Caco-2 (cell line): Measurements from ENCODE around the gene TP53I13. TPM values are rescaled to one million over a fixed set of nuclear protein-coding genes. Genes with fewer than 3 reads are reported as not detected.

Source experiments
- BruUV-seq: library from RNA; stranded (reverse); fragments of 400-500 nt; replicated peaks from 2 replicates; lab custom pipeline; 2021; lab: Mats Ljungman, UMichigan
- CTCF ChIA-PET: fragments of 300-600 bp; sonication (Branson Sonifier 250); formaldehyde crosslinking; loops from one replicate; lab custom pipeline; 2022; ENCODE audit warnings: antibody characterized with exemption; lab: Charles Lee
- POLR2A ChIA-PET: fragments of 300-600 bp; sonication (Branson Sonifier 250); formaldehyde crosslinking; loops from one replicate; lab custom pipeline; 2022; ENCODE audit warnings: antibody characterized with exemption; lab: Charles Lee
- DNase-seq, 2 experiments: peaks; one replicate each; pipeline versions ENCODE4 v3.0.0 to v3.0.0-alpha.2; 2020 to 2022
- H3K27me3 ChIP-seq: replicated peaks from 2 replicates; pipeline ENCODE4 v1.6.0; 2011; ENCODE audit warnings: low read length; ENCODE audit not compliant: control insufficient read depth, insufficient read depth
- H3K36me3 ChIP-seq: 2 replicates; pipeline ENCODE4 v1.5.1; 2011; ENCODE audit warnings: low read length; ENCODE audit not compliant: control insufficient read depth, insufficient read depth
- H3K4me1 ChIP-seq: fragments of 250-450 bp; sonication (Bioruptor Pico); 2 replicates; pipeline ENCODE4 v1.5.1; 2020; ENCODE audit warnings: mild to moderate bottlenecking
- H3K4me3 ChIP-seq: 2 replicates; pipeline ENCODE4 v1.5.1; 2011; ENCODE audit warnings: low read depth, mild to moderate bottlenecking, control low read depth, low read length
- H3K9me3 ChIP-seq: fragments of 250-450 bp; sonication (Bioruptor Pico); 2 replicates; pipeline ENCODE4 v1.5.1; 2020; ENCODE audit warnings: mild to moderate bottlenecking, moderate library complexity
- H3K27ac Mint-ChIP-seq: one replicate; pipeline ENCODE4 v1.8.0; 2022; ENCODE audit warnings: mixed read lengths; ENCODE audit not compliant: unreplicated experiment
- H3K27me3 Mint-ChIP-seq: one replicate; pipeline ENCODE4 v1.8.0; 2022; ENCODE audit warnings: mixed read lengths; ENCODE audit not compliant: insufficient read depth, unreplicated experiment
- H3K36me3 Mint-ChIP-seq: one replicate; pipeline ENCODE4 v1.8.0; 2022; ENCODE audit warnings: mild to moderate bottlenecking, mixed read lengths; ENCODE audit not compliant: insufficient read depth, unreplicated experiment
- H3K4me1 Mint-ChIP-seq: one replicate; pipeline ENCODE4 v1.8.0; 2022; ENCODE audit warnings: low read depth, mixed read lengths; ENCODE audit not compliant: unreplicated experiment
- H3K4me3 Mint-ChIP-seq: one replicate; pipeline ENCODE4 v1.8.0; 2022; ENCODE audit warnings: mild to moderate bottlenecking, moderate library complexity, mixed read lengths; ENCODE audit not compliant: unreplicated experiment
- H3K9me3 Mint-ChIP-seq: one replicate; pipeline ENCODE4 v1.8.0; 2022; ENCODE audit warnings: mixed read lengths; ENCODE audit not compliant: unreplicated experiment
- CTCF ChIP-seq, 2 experiments: fragments of 200-600 bp in 1 of 2; IDR thresholded peaks; 1 replicate in 1 of 2; 2 replicates in 1 of 2; pipeline versions ENCODE4 v1.5.1 to v1.8.0; 2011 to 2022; ENCODE audit warnings: antibody characterized with exemption in 1 of 2, control low read depth in 1 of 2, inconsistent platforms in 1 of 2, low read depth in 1 of 2, low read length in 1 of 2, mild to moderate bottlenecking in 1 of 2, moderate library complexity in 1 of 2; ENCODE audit not compliant: insufficient read depth in 1 of 2, severe bottlenecking in 1 of 2, unreplicated experiment in 1 of 2
- intact Hi-C: fragments of 100-400 bp; cut with micrococcal nuclease; formaldehyde crosslinking; loops from one replicate; pipeline ENCODE4 v1.10.0; 2022; ENCODE audit not compliant: unreplicated experiment
- total RNA-seq: library from RNA; stranded (reverse); gene quantifications from 2 replicates; pipeline ENCODE4 v1.2.3, GENCODE V29; 2022

The TP53I13 gene
- total RNA-seq, 1 experiment from 2014 or later = 49.2 TPM

GRCh38 chr17:29612094-29612403 lies 43.5 kb downstream of the TP53I13 start:
- TF ChIP-seq CTCF (IDR thresholded peaks at IDR 0.05; ENCODE audit: insufficient read depth in 1 of 2, low read depth in 1 of 2, low read length in 1 of 2, severe bottlenecking in 1 of 2, unreplicated experiment in 1 of 2) = no peak
- Histone ChIP-seq H3K4me3 (no peak overlapping the region), H3K27me3 (peaks cover 8% of the 10 kb centered on the region), H3K9me3 (no peaks in the 10 kb centered on the region), H3K36me3 (no peaks in the 10 kb centered on the region), H3K4me1 (peaks cover 14% of the 10 kb centered on the region)
- Mint-ChIP-seq H3K4me1 (peaks cover 6% of the 10 kb centered on the region), H3K27me3 (peaks cover 4% of the 10 kb centered on the region), H3K9me3 (no peaks in the 10 kb centered on the region), H3K4me3 (no peak overlapping the region), H3K36me3 (no peaks in the 10 kb centered on the region), H3K27ac (no peak overlapping the region)
- ChIA-PET CTCF (no interaction called here), POLR2A (no interaction called here)
- intact Hi-C loops = no loop called here
- DNase-seq = no peak
- no TSS peak for BruUV-seq

GRCh38 chr17:29612404-29613280 lies 44.1 kb downstream of the TP53I13 start:
- Mint-ChIP-seq H3K4me1 (peaks cover 9% of the 10 kb centered on the region), H3K27ac (no peak overlapping the region), H3K4me3 (no peak overlapping the region), H3K27me3 (peaks cover 5% of the 10 kb centered on the region), H3K36me3 (no peaks in the 10 kb centered on the region), H3K9me3 (no peaks in the 10 kb centered on the region)
- intact Hi-C loops = no loop called here
- H3K36me3 ChIP-seq = no peaks in the 10 kb centered on the region
- BruUV-seq = no TSS peak
- no peak for DNase-seq
- ChIA-PET CTCF (no interaction called here), POLR2A (no interaction called here)
- H3K9me3 ChIP-seq = no peaks in the 10 kb centered on the region
- H3K4me3 ChIP-seq = no peak overlapping the region
- TF ChIP-seq CTCF (IDR thresholded peaks at IDR 0.05; ENCODE audit: insufficient read depth in 1 of 2, low read depth in 1 of 2, low read length in 1 of 2, severe bottlenecking in 1 of 2, unreplicated experiment in 1 of 2) = no peak
- H3K4me1 ChIP-seq = peaks cover 19% of the 10 kb centered on the region
- peaks cover 8% of the 10 kb centered on the region for H3K27me3 ChIP-seq

- no peak for DNase-seq
- ChIA-PET POLR2A (interaction anchor here (0.6 kb wide), 1 partner anchor 22 kb away, joined by 3 read pairs; no protein-coding TSS in a partner anchor), CTCF (no interaction called here)
- no peak overlapping the region for H3K4me3 Mint-ChIP-seq
- H3K36me3 Mint-ChIP-seq = no peaks in the 10 kb centered on the region
- no peak for TF ChIP-seq CTCF (IDR thresholded peaks at IDR 0.05; ENCODE audit: insufficient read depth in 1 of 2, low read depth in 1 of 2, low read length in 1 of 2, severe bottlenecking in 1 of 2, unreplicated experiment in 1 of 2)
- H3K9me3 ChIP-seq = no peaks in the 10 kb centered on the region
- peaks cover 5% of the 10 kb centered on the region for H3K27me3 Mint-ChIP-seq
- H3K4me1 ChIP-seq = peaks cover 23% of the 10 kb centered on the region
- H3K27me3 ChIP-seq = peaks cover 8% of the 10 kb centered on the region
- no TSS peak for BruUV-seq
- H3K27ac Mint-ChIP-seq = no peak overlapping the region
- intact Hi-C loops = no loop called here
- H3K9me3 Mint-ChIP-seq = no peaks in the 10 kb centered on the region
- H3K4me3 ChIP-seq = no peak overlapping the region
- H3K36me3 ChIP-seq = no peaks in the 10 kb centered on the region
- H3K4me1 Mint-ChIP-seq = peaks cover 9% of the 10 kb centered on the region
Observed at GRCh38 chr17:29613352-29613837, 44.9 kb downstream of the TP53I13 start.
